Liver (tissue), 9 donors: ENCODE measurements around the gene TMEM170B. TPM values are rescaled to one million over a fixed set of nuclear protein-coding genes. Genes with fewer than 3 reads are reported as not detected.
A peak's percentile ranks its signal among the peaks of the same experiment; 100 is the strongest.

ENCODE experiments used
- DNase-seq: peaks from one replicate; pipeline ENCODE4 v3.0.0-alpha.2; 2017; ENCODE audit warnings: low spot score
- H3K27ac ChIP-seq, 2 donors: one replicate each; pipeline ENCODE4 v1.7.0; 2013; ENCODE audit warnings: inconsistent platforms in 2 of 2, low read length in 2 of 2, control low read depth in 1 of 2, low read depth in 1 of 2, mild to moderate bottlenecking in 1 of 2
- H3K27me3 ChIP-seq, 4 donors: one replicate each; pipeline versions ENCODE4 v1.6.1 to v1.7.0; 2013; ENCODE audit warnings: low read length in 3 of 4, inconsistent platforms in 1 of 4, mild to moderate bottlenecking in 1 of 4, moderate library complexity in 1 of 4; ENCODE audit not compliant: control insufficient read depth in 4 of 4, insufficient read depth in 4 of 4
- H3K36me3 ChIP-seq, 4 donors: one replicate each; pipeline versions ENCODE4 v1.6.1 to v1.7.0; 2013; ENCODE audit warnings: low read length in 3 of 4, mild to moderate bottlenecking in 3 of 4, low read depth in 1 of 4, moderate library complexity in 1 of 4; ENCODE audit not compliant: control insufficient read depth in 4 of 4, insufficient read depth in 3 of 4
- H3K4me1 ChIP-seq, 4 donors: one replicate each; pipeline versions ENCODE4 v1.6.1 to v1.7.0; 2013; ENCODE audit warnings: low read length in 3 of 4, mild to moderate bottlenecking in 3 of 4, moderate library complexity in 1 of 4; ENCODE audit not compliant: control insufficient read depth in 4 of 4, insufficient read depth in 4 of 4
- H3K4me3 ChIP-seq, 3 donors: one replicate each; pipeline versions ENCODE4 v1.6.1 to v1.7.0; 2013; ENCODE audit warnings: low read length in 3 of 3, control low read depth in 1 of 3, low read depth in 1 of 3, mild to moderate bottlenecking in 1 of 3
- H3K9ac ChIP-seq, 2 donors: one replicate each; pipeline ENCODE4 v1.7.0; 2013; ENCODE audit warnings: low read length in 2 of 2, mild to moderate bottlenecking in 2 of 2, moderate library complexity in 2 of 2, control low read depth in 1 of 2, low read depth in 1 of 2
- H3K9me3 ChIP-seq, 4 donors: one replicate each; pipeline versions ENCODE4 v1.6.1 to v1.7.0; 2013; ENCODE audit warnings: low read length in 3 of 4; ENCODE audit not compliant: control insufficient read depth in 4 of 4
- CTCF ChIP-seq: fragments of 150-350 bp; IDR thresholded peaks from 2 replicates; pipeline ENCODE4 v1.5.1; 2017; ENCODE audit warnings: improper control_type of control experiment, low read depth, low read length; ENCODE audit not compliant: missing input control
- FOXA2 ChIP-seq: IDR thresholded peaks from 2 replicates; pipeline ENCODE4 v1.6.1; 2016; ENCODE audit warnings: antibody characterized with exemption
- GABPA ChIP-seq, 2 donors: IDR thresholded peaks in 1 of 2; conservative IDR thresholded peaks in 1 of 2; 2 replicates each; pipeline ENCODE4 v1.6.1; 2016; ENCODE audit warnings: antibody characterized with exemption in 2 of 2, mild to moderate bottlenecking in 1 of 2, moderate library complexity in 1 of 2
- HNF4A ChIP-seq, 2 donors: conservative IDR thresholded peaks; 2 replicates each; pipeline ENCODE4 v1.6.1; 2016; ENCODE audit warnings: antibody characterized with exemption in 2 of 2, mild to moderate bottlenecking in 2 of 2
- HNF4G ChIP-seq: IDR thresholded peaks from 2 replicates; pipeline ENCODE4 v1.6.1; 2016; ENCODE audit warnings: antibody characterized with exemption
- NR2F2 ChIP-seq: IDR thresholded peaks from 2 replicates; pipeline ENCODE4 v1.6.1; 2016; ENCODE audit warnings: antibody characterized with exemption
- RAD21 ChIP-seq, 2 donors: IDR thresholded peaks; 2 replicates each; pipeline ENCODE4 v1.6.1; 2016; ENCODE audit warnings: antibody characterized with exemption in 2 of 2, mild to moderate bottlenecking in 2 of 2
- REST ChIP-seq: IDR thresholded peaks from 2 replicates; pipeline ENCODE4 v1.6.1; 2016; ENCODE audit warnings: antibody characterized with exemption, mild to moderate bottlenecking
- RXRA ChIP-seq, 2 donors: IDR thresholded peaks; 2 replicates each; pipeline ENCODE4 v1.6.1; 2017 to 2018; ENCODE audit warnings: antibody characterized with exemption in 2 of 2, mild to moderate bottlenecking in 1 of 2
- SP1 ChIP-seq: IDR thresholded peaks from 2 replicates; pipeline ENCODE4 v1.6.1; 2018; ENCODE audit warnings: antibody characterized with exemption, mild to moderate bottlenecking
- TAF1 ChIP-seq: conservative IDR thresholded peaks from 2 replicates; pipeline ENCODE4 v1.6.1; 2016; ENCODE audit warnings: antibody characterized with exemption, mild to moderate bottlenecking
- YY1 ChIP-seq: IDR thresholded peaks from 2 replicates; pipeline ENCODE4 v1.6.1; 2016; ENCODE audit warnings: antibody characterized with exemption, mild to moderate bottlenecking
- WGBS: extraction: QIAGEN DNeasy Blood & Tissue Kit; methylation state at CpG from one replicate; pipeline ENCODE4 v1.1.7; 2013; 5-methylcytosine and 5-hydroxymethylcytosine counted together
- polyA plus RNA-seq, 2 donors: library from polyadenylated mRNA; stranded (reverse) in 1 of 2; unstranded in 1 of 2; fragments of 200-250 nt in 1 of 2; fragments of >200 nt in 1 of 2; fragmentation: Nextera tagmentation in 1 of 2; extraction: Ambion mirVana in 1 of 2; gene quantifications; one replicate each; pipeline versions ENCODE4 v1.2.1 to v1.2.3, GENCODE V29; 2013 to 2015
- total RNA-seq, 2 donors: library from RNA; depleted of rRNA; stranded (reverse); fragments of >200 nt; gene quantifications; one replicate each; pipeline ENCODE4 v1.2.3, GENCODE V29; 2014
- donor health status: healthy.
- donor health status: healthy.
- donor health status: healthy.
- donor health status: healthy.
- donor health status: healthy.

The TMEM170B gene
- total and polyA plus RNA-seq, 4 donors = 1.8 to 11.0 (median 6.1) TPM

GRCh38 chr6:11494786-11495564, 42.6 kb upstream of the TMEM170B start:
- Histone ChIP-seq H3K27me3 (no peaks in the 10 kb centered on the region), H3K36me3 (no peaks in the 10 kb centered on the region), H3K4me1 (no peaks in the 10 kb centered on the region), H3K4me3 (no peak overlapping the region), H3K9me3 (no peaks in the 10 kb centered on the region), H3K27ac (no peak overlapping the region), H3K9ac (no peak overlapping the region)
- TF ChIP-seq RAD21 (IDR thresholded peaks at IDR 0.05) (peak in 1 of 2 donors; percentile 24), YY1 (no peak)
- WGBS = 74% methylated on average over 6 of the region's 6 CpGs
- no peak for DNase-seq

- Histone ChIP-seq H3K36me3 (no peaks in the 10 kb centered on the region), H3K27me3 (no peaks in the 10 kb centered on the region), H3K4me3 (no peak overlapping the region), H3K4me1 (no peaks in the 10 kb centered on the region), H3K27ac (no peak overlapping the region), H3K9ac (peak overlapping the region in 1 of 2 donors; percentile 1), H3K9me3 (no peaks in the 10 kb centered on the region)
- DNase-seq = no peak
- no peak for TF ChIP-seq FOXA2
- TF ChIP-seq RXRA (IDR thresholded peaks at IDR 0.05) = no peak
- TF ChIP-seq SP1 = no peak
- WGBS = 70% methylated on average over 4 of the region's 4 CpGs
Measured at GRCh38 chr6:11495565-11496145, 41.9 kb upstream of the TMEM170B start.

GRCh38 chr6:11496152-11497060, 41.1 kb upstream of the TMEM170B start:
- peak; percentile 55 for DNase-seq
- no peaks in the 10 kb centered on the region for H3K36me3 ChIP-seq
- H3K9me3 ChIP-seq = no peaks in the 10 kb centered on the region
- no peaks in the 10 kb centered on the region for H3K4me1 ChIP-seq
- peak overlapping the region in 1 of 2 donors; percentile 5 for H3K9ac ChIP-seq
- no peak overlapping the region for H3K27ac ChIP-seq
- no peak overlapping the region for H3K4me3 ChIP-seq
- 37% methylated on average over 12 of the region's 12 CpGs for WGBS
- H3K27me3 ChIP-seq = no peaks in the 10 kb centered on the region
- peak; percentile 100 for TF ChIP-seq RAD21 (IDR thresholded peaks at IDR 0.05)
- TF ChIP-seq SP1 = no peak
- peak; percentile 9 to 16 for TF ChIP-seq HNF4A (conservative IDR thresholded peaks at IDR 0.05)
- peak; percentile 81 for TF ChIP-seq YY1
- TF ChIP-seq RXRA (IDR thresholded peaks at IDR 0.05) = peak in 1 of 2 donors; percentile 28
- TF ChIP-seq TAF1 = no peak
- TF ChIP-seq FOXA2 = no peak
- TF ChIP-seq REST = peak; percentile 26
- no peak for TF ChIP-seq GABPA (IDR thresholded peaks at IDR 0.05 in 1 of 2, conservative IDR thresholded peaks at IDR 0.05 in 1 of 2)
- TF ChIP-seq CTCF = peak; percentile 99
- TF ChIP-seq NR2F2 = peak; percentile 16
- peak; percentile 7 for TF ChIP-seq HNF4G
